HEK293 (cell line): ENCODE measurements around the gene PRDM10.

Source experiments
- CTCF ChIA-PET: fragments of 350-600 bp; formaldehyde crosslinking; extraction: SDS; loops from one replicate; lab custom pipeline; 2021; ENCODE audit warnings: antibody characterized with exemption; lab: Yijun Ruan, JAX
- POLR2A ChIA-PET: fragments of 300-600 bp; formaldehyde crosslinking; extraction: SDS; loops from one replicate; lab custom pipeline; 2020; ENCODE audit warnings: antibody characterized with exemption, inconsistent platforms; lab: Yijun Ruan, JAX
- H3K27ac ChIP-seq: fragments of 200-500 bp; sonication (Bioruptor generic); 2 replicates; pipeline ENCODE4 v1.5.1; 2014; ENCODE audit warnings: low read depth, low read length, control low read depth, inconsistent platforms; ENCODE audit errors: extremely low read depth
- H3K36me3 ChIP-seq, 2 experiments: fragments of 200-500 bp in 1 of 2; sonication (Bioruptor generic) in 1 of 2; 1 replicate in 1 of 2; 2 replicates in 1 of 2; pipeline ENCODE4 v1.5.1; 2014 to 2017; ENCODE audit warnings: inconsistent platforms in 2 of 2, low read length in 2 of 2; ENCODE audit not compliant: control insufficient read depth in 2 of 2, insufficient read depth in 1 of 2
- H3K4me1 ChIP-seq: fragments of 200-500 bp; sonication (Bioruptor generic); 2 replicates; pipeline ENCODE4 v1.5.1; 2014; ENCODE audit warnings: mild to moderate bottlenecking, low read length, inconsistent platforms; ENCODE audit not compliant: control insufficient read depth, insufficient read depth
- H3K4me3 ChIP-seq: 2 replicates; pipeline ENCODE4 v1.5.1; 2011; ENCODE audit warnings: low read depth, mild to moderate bottlenecking, control low read depth, low read length, moderate library complexity
- H3K9me3 ChIP-seq: fragments of 200-500 bp; sonication (Bioruptor generic); 2 replicates; pipeline ENCODE4 v1.5.1; 2014; ENCODE audit warnings: low read depth, low read length, inconsistent platforms; ENCODE audit not compliant: control insufficient read depth, insufficient read depth
- EGR2 ChIP-seq: fragments of 450-650 bp; formaldehyde crosslinking; IDR thresholded peaks from 2 replicates; pipeline ENCODE4 v1.5.1; 2016; ENCODE audit warnings: low read depth, missing biosample characterization, missing genetic modification characterization
- GLIS2 ChIP-seq: fragments of 450-650 bp; formaldehyde crosslinking; IDR thresholded peaks from 2 replicates; pipeline ENCODE4 v1.5.1; 2016; ENCODE audit warnings: missing biosample characterization, missing genetic modification characterization
- KLF1 ChIP-seq: fragments of 450-650 bp; formaldehyde crosslinking; IDR thresholded peaks from 2 replicates; pipeline ENCODE4 v1.5.1; 2016; ENCODE audit warnings: missing biosample characterization, missing genetic modification characterization
- KLF10 ChIP-seq: fragments of 450-650 bp; IDR thresholded peaks from 2 replicates; pipeline ENCODE4 v1.5.1; 2018; ENCODE audit warnings: missing biosample characterization, mild to moderate bottlenecking, missing genetic modification characterization
- MZF1 ChIP-seq: fragments of 450-650 bp; formaldehyde crosslinking; IDR thresholded peaks from 2 replicates; pipeline ENCODE4 v1.5.1; 2017; ENCODE audit warnings: missing biosample characterization, missing genetic modification characterization, borderline replicate concordance
- OSR2 ChIP-seq: fragments of 450-650 bp; formaldehyde crosslinking; IDR thresholded peaks from 2 replicates; pipeline ENCODE4 v1.5.1; 2016; ENCODE audit warnings: missing biosample characterization, missing genetic modification characterization
- REPIN1 ChIP-seq: fragments of 450-650 bp; formaldehyde crosslinking; IDR thresholded peaks from 2 replicates; pipeline ENCODE4 v1.5.1; 2017; ENCODE audit warnings: missing biosample characterization, missing genetic modification characterization, low read depth
- SP7 ChIP-seq: fragments of 450-650 bp; formaldehyde crosslinking; IDR thresholded peaks from 2 replicates; pipeline ENCODE4 v1.5.1; 2016; ENCODE audit warnings: missing biosample characterization, missing genetic modification characterization
- ZBTB7A ChIP-seq: fragments of 450-650 bp; formaldehyde crosslinking; IDR thresholded peaks from 2 replicates; pipeline ENCODE4 v1.5.1; 2016; ENCODE audit warnings: low read depth, missing biosample characterization, missing genetic modification characterization
- ZFP69B ChIP-seq: fragments of 450-650 bp; formaldehyde crosslinking; IDR thresholded peaks from 2 replicates; pipeline ENCODE4 v1.5.1; 2016; ENCODE audit warnings: missing biosample characterization, missing genetic modification characterization
- ZNF10 ChIP-seq: fragments of 450-650 bp; formaldehyde crosslinking; IDR thresholded peaks from 2 replicates; pipeline ENCODE4 v1.5.1; 2017; ENCODE audit warnings: missing biosample characterization, missing genetic modification characterization
- ZNF121 ChIP-seq: fragments of 450-650 bp; formaldehyde crosslinking; IDR thresholded peaks from 2 replicates; pipeline ENCODE4 v1.5.1; 2016; ENCODE audit warnings: missing biosample characterization, missing genetic modification characterization
- ZNF175 ChIP-seq: fragments of 450-650 bp; formaldehyde crosslinking; IDR thresholded peaks from 2 replicates; pipeline ENCODE4 v1.5.1; 2016; ENCODE audit warnings: missing biosample characterization, missing genetic modification characterization
- ZNF184 ChIP-seq: fragments of 450-650 bp; IDR thresholded peaks from 2 replicates; pipeline ENCODE4 v1.5.1; 2018; ENCODE audit warnings: missing biosample characterization, mild to moderate bottlenecking, missing genetic modification characterization
- ZNF404 ChIP-seq: fragments of 450-650 bp; formaldehyde crosslinking; IDR thresholded peaks from 2 replicates; pipeline ENCODE4 v1.5.1; 2017; ENCODE audit warnings: missing biosample characterization, missing genetic modification characterization
- ZNF426 ChIP-seq: fragments of 450-650 bp; formaldehyde crosslinking; IDR thresholded peaks from 2 replicates; pipeline ENCODE4 v1.5.1; 2017; ENCODE audit warnings: missing biosample characterization, missing genetic modification characterization, mild to moderate bottlenecking, inconsistent platforms, moderate library complexity
- ZNF555 ChIP-seq: fragments of 450-650 bp; formaldehyde crosslinking; conservative IDR thresholded peaks from 2 replicates; pipeline ENCODE4 v1.5.1; 2017; ENCODE audit warnings: missing biosample characterization, mild to moderate bottlenecking, missing genetic modification characterization, inconsistent platforms
- ZNF626 ChIP-seq: fragments of 450-650 bp; sonication (Bioruptor Pico); formaldehyde crosslinking; IDR thresholded peaks from 2 replicates; pipeline ENCODE4 v1.5.1; 2018; ENCODE audit warnings: missing biosample characterization, missing genetic modification characterization, inconsistent platforms
- TF ChIP-seq, protein P1 (sequence below): fragments of 450-650 bp; formaldehyde crosslinking; IDR thresholded peaks from 2 replicates; pipeline ENCODE4 v1.5.1; 2017; ENCODE audit warnings: missing biosample characterization, missing genetic modification characterization
- TF ChIP-seq, protein P2 (sequence below): fragments of 450-650 bp; formaldehyde crosslinking; IDR thresholded peaks from 2 replicates; pipeline ENCODE4 v1.5.1; 2017; ENCODE audit warnings: missing biosample characterization, missing genetic modification characterization
- TF ChIP-seq, protein P3 (sequence below): fragments of 450-650 bp; formaldehyde crosslinking; IDR thresholded peaks from 2 replicates; pipeline ENCODE4 v1.5.1; 2016; ENCODE audit warnings: missing biosample characterization, missing genetic modification characterization
- TF ChIP-seq, protein P4 (sequence below): fragments of 450-650 bp; formaldehyde crosslinking; IDR thresholded peaks from 2 replicates; pipeline ENCODE4 v1.5.1; 2016; ENCODE audit warnings: missing biosample characterization, missing genetic modification characterization

The PRDM10 gene

DNA sequence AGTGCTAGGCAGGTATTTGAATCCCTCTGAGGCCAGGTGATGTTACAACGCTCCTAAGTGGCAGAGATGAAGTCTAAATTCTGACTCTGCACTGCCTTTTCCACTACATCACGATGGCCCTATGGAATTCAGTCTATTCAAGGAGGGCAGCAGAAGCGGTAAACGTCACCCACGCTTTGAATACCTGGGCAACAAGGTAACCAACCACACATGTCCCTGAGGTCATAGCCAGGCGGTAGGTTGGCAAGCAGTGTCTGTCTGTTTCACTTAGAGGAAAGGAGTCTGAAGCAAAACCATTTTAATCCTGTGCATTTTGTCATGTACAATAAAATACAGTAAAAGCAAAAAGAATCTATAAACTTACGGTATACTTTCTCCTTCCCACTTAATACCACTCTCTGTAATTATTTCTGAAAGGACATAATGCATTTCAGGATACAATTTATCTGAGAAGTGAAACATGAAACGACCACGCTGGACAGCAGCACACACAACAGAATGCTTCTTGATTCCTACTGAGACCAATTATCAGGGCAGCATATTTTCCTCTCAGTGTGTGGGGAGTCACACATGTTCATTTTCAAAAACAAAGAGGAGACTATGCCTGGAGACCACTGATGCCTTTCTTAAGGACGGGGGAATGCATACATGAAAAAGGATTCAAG, 51.3 kb downstream of the PRDM10 start:
- H3K4me3 ChIP-seq: no peak overlapping the region
- CTCF ChIA-PET: no interaction called here
- no peak overlapping the region for H3K27ac ChIP-seq
- H3K36me3 ChIP-seq: peaks cover 0 to 20% of the 10 kb centered on the region in 2 experiments; a peak in 1 of 3 replicates
- TF ChIP-seq, protein P1, sequence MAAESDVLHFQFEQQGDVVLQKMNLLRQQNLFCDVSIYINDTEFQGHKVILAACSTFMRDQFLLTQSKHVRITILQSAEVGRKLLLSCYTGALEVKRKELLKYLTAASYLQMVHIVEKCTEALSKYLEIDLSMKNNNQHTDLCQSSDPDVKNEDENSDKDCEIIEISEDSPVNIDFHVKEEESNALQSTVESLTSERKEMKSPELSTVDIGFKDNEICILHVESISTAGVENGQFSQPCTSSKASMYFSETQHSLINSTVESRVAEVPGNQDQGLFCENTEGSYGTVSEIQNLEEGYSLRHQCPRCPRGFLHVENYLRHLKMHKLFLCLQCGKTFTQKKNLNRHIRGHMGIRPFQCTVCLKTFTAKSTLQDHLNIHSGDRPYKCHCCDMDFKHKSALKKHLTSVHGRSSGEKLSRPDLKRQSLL (tag by site-specific recombination): no peak
- no peak for TF ChIP-seq ZNF555 (tag by site-specific recombination)
- TF ChIP-seq EGR2: no peak
- TF ChIP-seq ZNF175 (tag by site-specific recombination): no peak
- no peak for TF ChIP-seq KLF10 (tag by site-specific recombination)
- TF ChIP-seq, protein P2, sequence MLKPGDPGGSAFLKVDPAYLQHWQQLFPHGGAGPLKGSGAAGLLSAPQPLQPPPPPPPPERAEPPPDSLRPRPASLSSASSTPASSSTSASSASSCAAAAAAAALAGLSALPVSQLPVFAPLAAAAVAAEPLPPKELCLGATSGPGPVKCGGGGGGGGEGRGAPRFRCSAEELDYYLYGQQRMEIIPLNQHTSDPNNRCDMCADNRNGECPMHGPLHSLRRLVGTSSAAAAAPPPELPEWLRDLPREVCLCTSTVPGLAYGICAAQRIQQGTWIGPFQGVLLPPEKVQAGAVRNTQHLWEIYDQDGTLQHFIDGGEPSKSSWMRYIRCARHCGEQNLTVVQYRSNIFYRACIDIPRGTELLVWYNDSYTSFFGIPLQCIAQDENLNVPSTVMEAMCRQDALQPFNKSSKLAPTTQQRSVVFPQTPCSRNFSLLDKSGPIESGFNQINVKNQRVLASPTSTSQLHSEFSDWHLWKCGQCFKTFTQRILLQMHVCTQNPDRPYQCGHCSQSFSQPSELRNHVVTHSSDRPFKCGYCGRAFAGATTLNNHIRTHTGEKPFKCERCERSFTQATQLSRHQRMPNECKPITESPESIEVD (tag by site-specific recombination): peak; percentile 87
- TF ChIP-seq KLF1 (tag by site-specific recombination): no peak
- TF ChIP-seq ZNF626 (tag by site-specific recombination): no peak
- no peak for TF ChIP-seq MZF1
- no peak for TF ChIP-seq ZFP69B (tag by site-specific recombination)
- no peak for TF ChIP-seq SP7 (tag by site-specific recombination)
- no peak for TF ChIP-seq ZNF10
- TF ChIP-seq, protein P3, sequence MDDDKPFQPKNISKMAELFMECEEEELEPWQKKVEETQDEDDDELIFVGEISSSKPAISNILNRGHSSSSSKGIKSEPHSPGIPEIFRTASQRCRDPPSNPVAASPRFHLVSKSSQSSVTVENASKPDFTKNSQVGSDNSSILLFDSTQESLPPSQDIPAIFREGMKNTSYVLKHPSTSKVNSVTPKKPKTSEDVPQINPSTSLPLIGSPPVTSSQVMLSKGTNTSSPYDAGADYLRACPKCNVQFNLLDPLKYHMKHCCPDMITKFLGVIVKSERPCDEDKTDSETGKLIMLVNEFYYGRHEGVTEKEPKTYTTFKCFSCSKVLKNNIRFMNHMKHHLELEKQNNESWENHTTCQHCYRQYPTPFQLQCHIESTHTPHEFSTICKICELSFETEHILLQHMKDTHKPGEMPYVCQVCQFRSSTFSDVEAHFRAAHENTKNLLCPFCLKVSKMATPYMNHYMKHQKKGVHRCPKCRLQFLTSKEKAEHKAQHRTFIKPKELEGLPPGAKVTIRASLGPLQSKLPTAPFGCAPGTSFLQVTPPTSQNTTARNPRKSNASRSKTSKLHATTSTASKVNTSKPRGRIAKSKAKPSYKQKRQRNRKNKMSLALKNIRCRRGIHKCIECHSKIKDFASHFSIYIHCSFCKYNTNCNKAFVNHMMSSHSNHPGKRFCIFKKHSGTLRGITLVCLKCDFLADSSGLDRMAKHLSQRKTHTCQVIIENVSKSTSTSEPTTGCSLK: no peak
- TF ChIP-seq ZNF426 (tag by site-specific recombination): no peak
- no peak for TF ChIP-seq ZNF184 (tag by site-specific recombination)
- no peak for TF ChIP-seq ZNF121 (tag by site-specific recombination)
- TF ChIP-seq ZNF404 (tag by site-specific recombination): no peak
- peak; percentile 75 for TF ChIP-seq OSR2 (tag by site-specific recombination)
- TF ChIP-seq, protein P4, sequence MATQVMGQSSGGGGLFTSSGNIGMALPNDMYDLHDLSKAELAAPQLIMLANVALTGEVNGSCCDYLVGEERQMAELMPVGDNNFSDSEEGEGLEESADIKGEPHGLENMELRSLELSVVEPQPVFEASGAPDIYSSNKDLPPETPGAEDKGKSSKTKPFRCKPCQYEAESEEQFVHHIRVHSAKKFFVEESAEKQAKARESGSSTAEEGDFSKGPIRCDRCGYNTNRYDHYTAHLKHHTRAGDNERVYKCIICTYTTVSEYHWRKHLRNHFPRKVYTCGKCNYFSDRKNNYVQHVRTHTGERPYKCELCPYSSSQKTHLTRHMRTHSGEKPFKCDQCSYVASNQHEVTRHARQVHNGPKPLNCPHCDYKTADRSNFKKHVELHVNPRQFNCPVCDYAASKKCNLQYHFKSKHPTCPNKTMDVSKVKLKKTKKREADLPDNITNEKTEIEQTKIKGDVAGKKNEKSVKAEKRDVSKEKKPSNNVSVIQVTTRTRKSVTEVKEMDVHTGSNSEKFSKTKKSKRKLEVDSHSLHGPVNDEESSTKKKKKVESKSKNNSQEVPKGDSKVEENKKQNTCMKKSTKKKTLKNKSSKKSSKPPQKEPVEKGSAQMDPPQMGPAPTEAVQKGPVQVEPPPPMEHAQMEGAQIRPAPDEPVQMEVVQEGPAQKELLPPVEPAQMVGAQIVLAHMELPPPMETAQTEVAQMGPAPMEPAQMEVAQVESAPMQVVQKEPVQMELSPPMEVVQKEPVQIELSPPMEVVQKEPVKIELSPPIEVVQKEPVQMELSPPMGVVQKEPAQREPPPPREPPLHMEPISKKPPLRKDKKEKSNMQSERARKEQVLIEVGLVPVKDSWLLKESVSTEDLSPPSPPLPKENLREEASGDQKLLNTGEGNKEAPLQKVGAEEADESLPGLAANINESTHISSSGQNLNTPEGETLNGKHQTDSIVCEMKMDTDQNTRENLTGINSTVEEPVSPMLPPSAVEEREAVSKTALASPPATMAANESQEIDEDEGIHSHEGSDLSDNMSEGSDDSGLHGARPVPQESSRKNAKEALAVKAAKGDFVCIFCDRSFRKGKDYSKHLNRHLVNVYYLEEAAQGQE: peak; percentile 90
- no peak for TF ChIP-seq REPIN1 (tag by site-specific recombination)
- no peak for TF ChIP-seq GLIS2 (tag by site-specific recombination)
- TF ChIP-seq ZBTB7A: no peak
- TF ChIP-seq, all 188 proteins: peak for 3
- no peaks in the 10 kb centered on the region for H3K9me3 ChIP-seq
- POLR2A ChIA-PET: no interaction called here
- no peaks in the 10 kb centered on the region for H3K4me1 ChIP-seq
